DOHH2 (cell line): Measurements from ENCODE around the gene GTPBP3.

ENCODE experiments used
- H3F3A ChIP-seq: fragments of 200-600 bp; sonication (generic), shearing (Covaris generic); 2 replicates; pipeline ENCODE4 v1.6.0; 2016; ENCODE audit warnings: antibody characterized with exemption, mild to moderate bottlenecking; ENCODE audit not compliant: control insufficient read depth, insufficient read depth
- H3K27ac ChIP-seq: fragments of 200-600 bp; sonication (generic); 2 replicates; pipeline ENCODE4 v1.5.1; 2014; ENCODE audit warnings: low read depth, mild to moderate bottlenecking, low read length, moderate library complexity
- H3K27me3 ChIP-seq: fragments of 200-600 bp; sonication (generic); 2 replicates; pipeline ENCODE4 v1.6.1; 2014; ENCODE audit warnings: mild to moderate bottlenecking, low read length, mixed read lengths; ENCODE audit not compliant: control insufficient read depth
- H3K36me3 ChIP-seq: fragments of 200-600 bp; sonication (generic); 2 replicates; pipeline ENCODE4 v1.6.1; 2014; ENCODE audit warnings: mild to moderate bottlenecking, low read length, moderate library complexity, mixed read lengths; ENCODE audit not compliant: control insufficient read depth
- H3K4me1 ChIP-seq: fragments of 200-600 bp; sonication (generic); 2 replicates; pipeline ENCODE4 v1.6.1; 2014; ENCODE audit warnings: mild to moderate bottlenecking, low read length, mixed read lengths; ENCODE audit not compliant: control insufficient read depth
- H3K4me2 ChIP-seq: fragments of 200-600 bp; sonication (generic); 2 replicates; pipeline ENCODE4 v1.6.0; 2014; ENCODE audit warnings: mild to moderate bottlenecking, low read length, moderate library complexity
- H3K4me3 ChIP-seq: fragments of 200-600 bp; sonication (generic); 2 replicates; pipeline ENCODE4 v1.5.1; 2014; ENCODE audit warnings: mild to moderate bottlenecking, low read length, mixed read lengths
- H3K79me2 ChIP-seq: fragments of 200-600 bp; sonication (generic); 2 replicates; pipeline ENCODE4 v1.6.1; 2014; ENCODE audit warnings: mild to moderate bottlenecking, low read length, mixed read lengths; ENCODE audit not compliant: control insufficient read depth
- H3K9me2 ChIP-seq: fragments of 200-600 bp; sonication (generic); replicated peaks from 2 replicates; pipeline ENCODE4 v1.6.1; 2014; ENCODE audit warnings: mild to moderate bottlenecking, low read length, mixed read lengths; ENCODE audit not compliant: control insufficient read depth
- H3K9me3 ChIP-seq: fragments of 200-600 bp; sonication (generic); 2 replicates; pipeline ENCODE4 v1.6.1; 2014; ENCODE audit warnings: antibody characterized with exemption, low read length, mixed read lengths; ENCODE audit not compliant: control insufficient read depth, insufficient read depth
- H4K20me1 ChIP-seq: fragments of 200-600 bp; sonication (generic); 2 replicates; pipeline ENCODE4 v1.6.0; 2014; ENCODE audit warnings: low read depth, mild to moderate bottlenecking, antibody characterized with exemption, low read length, moderate library complexity; ENCODE audit not compliant: control insufficient read depth, insufficient read depth
- EZH2phosphoT487 ChIP-seq: fragments of 200-600 bp; sonication (generic); IDR thresholded peaks from 2 replicates; pipeline ENCODE4 v1.6.1; 2017; ENCODE audit warnings: borderline replicate concordance, mild to moderate bottlenecking, antibody characterized with exemption, low read length, moderate library complexity, mixed read lengths
- TF ChIP-seq, protein P1 (sequence below): fragments of 200-600 bp; sonication (generic); IDR thresholded peaks from one replicate; pipeline ENCODE4 v1.5.1; 2014; ENCODE audit warnings: antibody characterized with exemption, mild to moderate bottlenecking, low read depth, low read length; ENCODE audit not compliant: poor library complexity, severe bottlenecking

The GTPBP3 gene

DNA sequence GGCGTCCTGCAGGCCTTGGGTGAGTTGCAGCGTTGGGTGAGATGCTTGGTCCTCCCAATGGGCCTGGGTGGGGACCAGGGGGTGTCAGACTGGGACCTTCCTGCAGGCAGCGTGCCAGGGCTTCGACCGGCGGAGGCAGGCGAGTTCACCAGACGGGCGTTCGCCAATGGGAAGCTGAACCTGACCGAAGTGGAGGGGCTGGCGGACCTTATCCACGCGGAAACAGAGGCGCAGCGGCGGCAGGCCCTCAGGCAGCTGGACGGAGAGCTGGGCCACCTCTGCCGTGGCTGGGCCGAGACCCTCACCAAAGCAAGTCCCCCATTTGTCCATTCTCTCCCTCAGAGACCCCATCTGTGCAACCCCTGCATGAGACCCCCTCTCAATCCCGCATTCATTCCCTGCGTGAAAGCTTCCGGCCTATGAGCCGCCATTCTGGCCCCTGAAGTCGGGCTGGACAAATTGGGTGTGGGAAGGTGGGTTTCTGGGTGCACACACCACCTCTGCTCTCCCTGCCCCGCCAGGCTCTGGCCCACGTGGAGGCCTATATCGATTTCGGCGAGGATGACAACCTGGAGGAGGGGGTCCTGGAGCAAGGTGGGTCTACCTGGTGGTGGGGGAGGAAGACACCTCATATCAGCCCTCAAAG is 1.2 kb downstream of the GTPBP3 start:
- H3K4me3 ChIP-seq, result peak overlapping the region; percentile 96
- H3K9me3 ChIP-seq, result no peaks in the 10 kb centered on the region
- peak overlapping the region; percentile 96 for H3K4me2 ChIP-seq
- H4K20me1 ChIP-seq, result no peaks in the 10 kb centered on the region; the same call in 1 of the 2 replicates
- H3F3A ChIP-seq, result peaks cover 8% of the 10 kb centered on the region
- peaks cover 42% of the 10 kb centered on the region for H3K4me1 ChIP-seq
- no peak overlapping the region for H3K27ac ChIP-seq
- no peaks in the 10 kb centered on the region for H3K9me2 ChIP-seq
- no peaks in the 10 kb centered on the region for H3K27me3 ChIP-seq
- H3K36me3 ChIP-seq, result peaks cover 38% of the 10 kb centered on the region
- TF ChIP-seq, protein P1, sequence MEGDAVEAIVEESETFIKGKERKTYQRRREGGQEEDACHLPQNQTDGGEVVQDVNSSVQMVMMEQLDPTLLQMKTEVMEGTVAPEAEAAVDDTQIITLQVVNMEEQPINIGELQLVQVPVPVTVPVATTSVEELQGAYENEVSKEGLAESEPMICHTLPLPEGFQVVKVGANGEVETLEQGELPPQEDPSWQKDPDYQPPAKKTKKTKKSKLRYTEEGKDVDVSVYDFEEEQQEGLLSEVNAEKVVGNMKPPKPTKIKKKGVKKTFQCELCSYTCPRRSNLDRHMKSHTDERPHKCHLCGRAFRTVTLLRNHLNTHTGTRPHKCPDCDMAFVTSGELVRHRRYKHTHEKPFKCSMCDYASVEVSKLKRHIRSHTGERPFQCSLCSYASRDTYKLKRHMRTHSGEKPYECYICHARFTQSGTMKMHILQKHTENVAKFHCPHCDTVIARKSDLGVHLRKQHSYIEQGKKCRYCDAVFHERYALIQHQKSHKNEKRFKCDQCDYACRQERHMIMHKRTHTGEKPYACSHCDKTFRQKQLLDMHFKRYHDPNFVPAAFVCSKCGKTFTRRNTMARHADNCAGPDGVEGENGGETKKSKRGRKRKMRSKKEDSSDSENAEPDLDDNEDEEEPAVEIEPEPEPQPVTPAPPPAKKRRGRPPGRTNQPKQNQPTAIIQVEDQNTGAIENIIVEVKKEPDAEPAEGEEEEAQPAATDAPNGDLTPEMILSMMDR, result no peak
- TF ChIP-seq EZH2phosphoT487, result no peak
- H3K79me2 ChIP-seq, result peaks cover 25% of the 10 kb centered on the region

DNA sequence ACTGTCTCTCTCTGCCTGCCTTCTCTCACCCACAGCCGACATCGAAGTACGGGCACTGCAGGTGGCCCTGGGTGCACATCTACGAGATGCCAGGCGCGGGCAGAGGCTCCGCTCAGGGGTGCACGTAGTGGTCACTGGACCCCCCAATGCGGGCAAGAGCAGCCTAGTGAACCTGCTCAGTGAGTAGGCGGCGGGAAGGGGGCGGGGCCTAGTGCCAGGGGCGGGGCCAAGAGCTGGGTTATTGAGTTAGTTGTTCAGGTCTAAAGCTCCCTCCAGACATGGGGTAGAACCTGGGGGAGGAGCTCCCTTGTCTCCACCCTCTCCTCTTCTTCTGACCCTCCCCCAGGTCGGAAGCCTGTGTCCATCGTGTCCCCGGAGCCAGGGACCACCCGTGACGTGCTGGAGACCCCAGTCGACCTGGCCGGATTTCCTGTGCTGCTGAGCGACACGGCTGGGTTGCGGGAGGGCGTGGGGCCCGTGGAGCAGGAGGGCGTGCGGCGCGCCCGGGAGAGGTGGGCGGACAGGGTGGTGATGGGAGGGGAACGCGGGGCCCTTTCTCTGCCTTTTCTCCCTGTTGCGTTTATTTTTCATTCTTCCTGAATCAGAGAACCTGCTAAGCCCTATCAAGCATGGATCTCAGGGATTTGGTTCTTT is 1.9 kb downstream of the GTPBP3 start:
- H3K9me3 ChIP-seq, result no peaks in the 10 kb centered on the region
- peak overlapping the region; percentile 96 for H3K4me2 ChIP-seq
- peak overlapping the region; percentile 96; the same call in 1 of the 2 replicates for H3K4me3 ChIP-seq
- H4K20me1 ChIP-seq, result no peaks in the 10 kb centered on the region; the same call in 1 of the 2 replicates
- peaks cover 12% of the 10 kb centered on the region for H3F3A ChIP-seq
- H3K27ac ChIP-seq, result no peak overlapping the region
- TF ChIP-seq, protein P1, result no peak
- TF ChIP-seq EZH2phosphoT487, result no peak
- peaks cover 42% of the 10 kb centered on the region for H3K36me3 ChIP-seq
- peaks cover 38% of the 10 kb centered on the region for H3K4me1 ChIP-seq
- no peaks in the 10 kb centered on the region for H3K9me2 ChIP-seq
- no peaks in the 10 kb centered on the region for H3K27me3 ChIP-seq
- H3K79me2 ChIP-seq, result peaks cover 25% of the 10 kb centered on the region

DNA sequence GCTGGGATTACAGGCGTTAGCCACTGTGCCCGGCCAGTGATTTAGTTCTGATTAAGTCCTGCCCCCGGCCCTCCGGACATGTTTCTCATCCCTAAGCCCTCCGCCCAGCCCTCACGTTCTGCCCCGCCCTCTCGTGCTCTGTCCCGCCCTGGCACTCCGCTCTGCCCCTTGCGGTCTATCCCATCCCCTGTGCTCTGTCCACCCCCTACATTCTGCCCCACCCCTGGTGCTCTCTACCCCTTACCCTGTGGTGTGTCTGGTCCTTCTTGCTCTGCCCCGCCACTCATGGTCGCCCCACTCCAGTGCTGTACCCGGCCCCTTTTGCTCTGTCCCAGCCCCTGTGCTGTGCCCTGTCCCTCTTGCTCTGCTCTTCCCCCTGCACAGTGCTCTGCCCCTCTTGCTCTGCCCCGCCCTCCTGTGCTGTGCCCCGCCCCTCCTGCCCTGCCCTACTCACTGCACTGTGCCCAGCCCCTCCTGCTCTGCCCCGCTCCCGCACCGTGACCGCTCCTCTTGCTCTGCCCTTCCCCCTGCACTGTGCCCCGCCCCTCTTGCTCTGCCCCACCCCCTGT is 3.0 kb downstream of the GTPBP3 start:
- peaks cover 39% of the 10 kb centered on the region for H3K4me1 ChIP-seq
- H3K27me3 ChIP-seq, result no peaks in the 10 kb centered on the region
- peaks cover 10% of the 10 kb centered on the region for H3F3A ChIP-seq
- no peak overlapping the region for H3K27ac ChIP-seq
- H4K20me1 ChIP-seq, result no peaks in the 10 kb centered on the region; the same call in 1 of the 2 replicates
- H3K4me3 ChIP-seq, result no peak overlapping the region
- TF ChIP-seq, protein P1, result no peak
- no peaks in the 10 kb centered on the region for H3K9me3 ChIP-seq
- no peak overlapping the region for H3K4me2 ChIP-seq
- peaks cover 44% of the 10 kb centered on the region for H3K36me3 ChIP-seq
- peaks cover 25% of the 10 kb centered on the region for H3K79me2 ChIP-seq
- H3K9me2 ChIP-seq, result no peaks in the 10 kb centered on the region
